WI38 (cell line): ENCODE measurements around the gene KIF5C.

Experiments used
- H3K4me3 ChIP-seq: 2 replicates; pipeline ENCODE4 v1.5.1; 2011; ENCODE audit warnings: low read depth, mild to moderate bottlenecking, control low read depth, low read length
- CTCF ChIP-seq: IDR thresholded peaks from 2 replicates; pipeline ENCODE4 v1.5.1; 2012; ENCODE audit warnings: low read depth, mild to moderate bottlenecking, control low read depth, low read length

Gene KIF5C

DNA sequence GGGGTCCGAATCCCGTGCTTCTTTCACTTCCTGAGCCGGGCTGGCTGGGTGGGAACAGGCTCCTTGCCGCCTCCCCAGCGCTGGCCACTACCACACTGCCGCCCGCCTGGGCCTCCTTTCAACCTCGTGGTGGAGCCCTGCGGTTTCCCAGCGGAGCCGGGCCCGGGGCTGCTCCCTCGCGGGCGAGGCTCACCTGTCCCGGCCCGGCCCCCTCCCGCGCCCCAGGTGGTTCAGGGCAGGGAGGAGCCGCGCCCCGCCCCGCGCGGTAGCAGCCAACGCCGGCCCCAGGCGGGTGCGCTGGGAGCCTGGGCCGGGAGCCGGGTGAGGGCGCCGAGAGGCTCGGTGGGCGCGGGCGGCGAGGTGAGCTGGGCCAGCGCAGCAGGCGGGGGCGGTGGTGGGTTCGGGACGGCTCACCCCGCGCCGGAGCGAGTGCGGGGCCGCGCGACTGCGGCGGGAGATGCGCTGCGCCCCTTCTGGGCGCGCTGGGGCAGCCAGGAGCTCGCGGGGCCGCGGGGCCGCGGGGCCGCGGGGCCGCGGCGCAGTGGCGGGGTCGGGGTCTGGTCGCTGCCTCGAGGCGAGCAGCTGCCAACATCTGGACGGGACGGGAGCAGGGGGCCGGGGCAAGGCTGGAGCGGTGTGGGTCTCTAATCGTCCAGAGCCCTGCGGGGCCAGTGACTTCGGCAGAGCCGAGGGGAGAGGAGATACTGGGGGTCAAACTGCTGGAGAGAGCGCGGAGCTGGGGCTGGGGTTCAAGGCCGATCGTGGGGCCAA, 163.6 kb downstream of the KIF5C start, which contains the start of gene LYPD6B:
Gene LYPD6B, plus strand, starts transcription at position 258 of the 771 bp plus-strand sequence. CDS start 92,250 bp downstream, outside the sequence.
- TF ChIP-seq CTCF: no peak
- no peak within 1 kb of the TSS for H3K4me3 ChIP-seq

DNA sequence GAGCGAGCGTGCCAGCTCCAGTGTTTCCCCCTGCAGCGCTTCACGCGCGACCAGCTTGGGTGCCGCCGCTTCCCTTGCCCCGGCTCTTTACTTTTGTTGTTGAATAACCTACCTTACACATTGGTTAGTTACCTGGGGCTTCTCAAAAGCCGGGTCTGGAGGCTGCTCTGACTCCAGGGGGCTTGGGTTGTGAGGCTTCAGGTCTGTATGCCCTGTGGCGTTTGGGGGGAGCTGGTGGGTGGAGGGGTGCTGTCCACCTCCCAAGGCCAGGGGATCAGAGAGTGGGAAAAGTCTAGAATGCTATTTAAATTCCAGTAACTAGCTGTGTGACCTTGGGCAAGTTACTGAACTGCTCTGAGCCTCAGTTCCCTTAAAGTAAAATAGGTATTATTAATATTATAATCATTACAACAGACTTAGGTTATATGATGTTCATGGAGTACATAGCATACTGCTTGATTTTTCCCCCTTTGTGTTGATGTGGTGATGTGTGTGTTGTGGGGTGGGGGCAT, 164.2 kb downstream of the KIF5C start:
- no peak overlapping the region for H3K4me3 ChIP-seq
- no peak for TF ChIP-seq CTCF

GRCh38 chr2:149040451-149040850, 165.4 kb downstream of the KIF5C start:
- TF ChIP-seq CTCF: peak; percentile 30; the same call in 1 of the 2 replicates
- no peak overlapping the region for H3K4me3 ChIP-seq

- no peak overlapping the region for H3K4me3 ChIP-seq
- no peak for TF ChIP-seq CTCF
Measured at GRCh38 chr2:149041482-149041881, 166.5 kb downstream of the KIF5C start.

DNA sequence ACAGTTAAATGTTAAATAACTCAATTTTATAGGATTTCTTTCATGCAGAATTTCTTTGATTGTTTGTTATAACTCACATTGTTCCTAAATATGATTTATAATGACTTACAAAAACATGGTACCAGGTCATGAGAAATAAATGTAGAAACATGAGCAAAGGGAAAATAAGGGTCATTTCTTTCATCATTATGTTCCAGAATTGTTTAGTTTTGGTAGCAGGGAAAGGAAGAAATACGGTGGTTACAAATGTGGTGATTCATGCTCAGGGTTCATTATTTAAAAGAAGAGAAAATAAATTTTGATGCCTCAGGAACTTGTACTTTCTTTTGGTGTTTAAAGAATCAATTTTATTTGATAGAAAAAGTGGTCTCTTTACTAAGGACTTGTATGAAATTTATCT, 167.9 kb downstream of the KIF5C start:
- TF ChIP-seq CTCF: no peak
- H3K4me3 ChIP-seq: no peak overlapping the region

GRCh38 chr2:149044500-149044899, 169.5 kb downstream of the KIF5C start:
- no peak overlapping the region for H3K4me3 ChIP-seq
- TF ChIP-seq CTCF: no peak

DNA sequence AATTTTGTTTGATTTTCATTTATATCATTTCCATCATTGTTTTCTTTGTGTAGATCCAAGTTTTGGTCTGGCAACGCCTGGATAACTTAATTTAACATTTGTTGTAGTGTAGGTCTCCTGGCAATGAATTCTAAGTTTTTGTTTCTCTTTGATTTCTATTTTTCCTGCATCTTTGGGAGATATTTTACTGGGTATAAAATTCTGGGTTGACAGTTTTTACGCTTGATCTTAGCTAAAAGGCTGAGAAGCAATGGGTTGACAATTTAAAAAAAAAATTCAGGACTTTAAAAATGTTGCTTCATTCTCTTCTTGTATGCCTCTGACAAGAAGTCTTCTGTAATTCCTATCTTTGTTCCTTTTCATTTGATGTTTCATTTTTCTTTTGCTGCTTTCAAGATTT, 172.1 kb downstream of the KIF5C start:
- no peak for TF ChIP-seq CTCF
- H3K4me3 ChIP-seq: no peak overlapping the region
